ENCODE measurements around the gene TIMP2.
A peak's percentile ranks its signal among the peaks of the same experiment; 100 is the strongest.
"Not testable (repeated sequence)": the region's sequence is repeated elsewhere in the genome, so short reads cannot be mapped to it uniquely, and the experiment has no call there.

Gene TIMP2

GRCh38 chr17:78888941-78889518 lies 36.2 kb downstream of the TIMP2 start:
- no peak for DNase-seq (ENCODE audit: low spot score)

DNA sequence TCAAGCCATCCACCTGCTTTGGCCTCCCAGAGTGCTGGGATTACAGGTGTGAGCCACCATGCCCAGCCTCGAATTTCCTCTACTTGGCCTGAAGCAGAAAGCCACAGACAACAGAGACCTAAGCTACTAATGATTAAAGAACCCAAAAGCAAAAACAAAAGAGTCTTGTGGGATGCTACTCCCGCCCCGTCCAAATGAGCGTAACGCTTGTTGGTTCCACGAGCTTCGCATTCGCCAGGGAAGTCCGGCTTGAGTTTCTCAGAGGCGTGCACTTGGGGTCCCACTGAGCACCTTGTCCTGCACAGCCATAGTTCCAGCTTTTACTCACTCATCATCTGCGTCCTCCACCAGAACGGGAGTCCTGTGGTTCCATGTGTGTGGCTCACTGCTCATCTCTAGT lies 38.2 kb downstream of the TIMP2 start:
- DNase-seq (ENCODE audit: low spot score), result no peak

- no peak for DNase-seq (ENCODE audit: low spot score)
Measured at GRCh38 chr17:78885956-78886355, 39.2 kb downstream of the TIMP2 start.

DNA sequence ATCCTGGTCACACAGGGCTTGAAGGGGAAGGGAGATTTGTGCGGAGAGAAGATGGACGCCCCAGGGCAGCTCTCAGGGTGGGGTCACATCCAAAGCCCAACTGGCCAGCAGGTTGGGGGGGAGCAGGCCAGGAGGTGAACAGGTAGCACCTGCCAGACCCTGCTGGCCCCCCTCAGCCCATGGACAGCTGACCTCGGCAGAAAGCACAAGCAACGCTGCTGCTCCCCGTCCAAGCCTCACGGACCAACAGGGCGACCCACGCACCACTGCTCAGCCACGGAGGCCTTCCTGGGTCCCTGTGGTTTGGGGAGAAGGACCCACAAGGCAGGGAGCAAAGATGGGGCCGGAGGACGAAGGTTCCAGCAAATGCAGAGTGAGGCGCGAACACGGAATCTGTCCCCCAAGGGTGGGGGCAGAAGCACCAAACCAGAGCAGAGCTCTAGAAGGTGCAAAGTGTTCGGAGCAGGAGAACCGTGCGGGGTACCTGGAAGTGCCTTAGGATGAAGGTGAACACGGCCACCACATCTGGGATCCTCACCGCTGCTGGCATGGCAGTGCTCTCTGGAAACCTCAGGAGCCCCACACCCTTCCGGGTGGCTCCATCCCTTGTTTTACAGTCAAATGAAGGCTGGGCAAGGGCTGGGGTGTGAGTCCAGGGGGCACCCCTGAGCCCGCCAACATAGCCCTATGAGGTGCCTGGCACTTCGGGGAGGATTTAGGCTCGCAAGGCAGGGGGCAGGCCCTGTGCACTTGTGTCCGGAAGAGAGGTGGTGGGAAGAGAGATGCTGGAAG lies 40.1 kb downstream of the TIMP2 start:
- no peak for DNase-seq (ENCODE audit: low spot score)

DNA sequence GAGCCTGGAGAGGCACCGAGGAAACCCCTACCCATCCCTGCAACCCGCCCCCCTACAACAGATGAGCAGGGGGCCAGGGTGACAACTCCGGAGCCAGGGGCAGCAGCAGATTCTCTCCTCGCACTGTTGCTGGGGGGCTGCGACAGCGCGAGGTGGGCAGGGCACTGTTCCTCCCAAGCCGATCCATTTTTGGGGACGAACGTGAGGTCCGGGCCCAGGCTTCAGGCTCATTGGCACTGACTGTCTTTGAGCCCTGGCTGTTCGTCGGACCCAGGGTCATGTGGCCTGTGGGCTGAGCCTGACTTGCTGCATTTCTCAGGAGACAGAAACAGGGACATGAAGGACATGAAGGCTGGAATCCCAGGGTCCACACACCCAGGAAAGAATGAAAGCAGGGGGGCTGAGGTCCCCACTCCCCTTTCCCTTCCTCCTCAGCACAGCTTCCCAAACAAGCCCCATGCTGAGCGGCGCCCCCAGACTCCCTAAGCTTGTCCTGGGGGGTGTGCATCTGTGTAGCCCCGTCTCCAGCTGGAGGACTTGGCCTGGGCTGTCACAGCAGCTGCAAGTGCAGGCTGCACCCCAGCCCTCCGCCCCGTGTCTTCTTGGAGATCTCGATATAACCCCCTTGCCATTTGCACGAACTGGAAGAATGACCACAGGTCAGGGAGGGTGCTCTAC lies 40.9 kb downstream of the TIMP2 start:
- no peak for DNase-seq (ENCODE audit: low spot score)

DNA sequence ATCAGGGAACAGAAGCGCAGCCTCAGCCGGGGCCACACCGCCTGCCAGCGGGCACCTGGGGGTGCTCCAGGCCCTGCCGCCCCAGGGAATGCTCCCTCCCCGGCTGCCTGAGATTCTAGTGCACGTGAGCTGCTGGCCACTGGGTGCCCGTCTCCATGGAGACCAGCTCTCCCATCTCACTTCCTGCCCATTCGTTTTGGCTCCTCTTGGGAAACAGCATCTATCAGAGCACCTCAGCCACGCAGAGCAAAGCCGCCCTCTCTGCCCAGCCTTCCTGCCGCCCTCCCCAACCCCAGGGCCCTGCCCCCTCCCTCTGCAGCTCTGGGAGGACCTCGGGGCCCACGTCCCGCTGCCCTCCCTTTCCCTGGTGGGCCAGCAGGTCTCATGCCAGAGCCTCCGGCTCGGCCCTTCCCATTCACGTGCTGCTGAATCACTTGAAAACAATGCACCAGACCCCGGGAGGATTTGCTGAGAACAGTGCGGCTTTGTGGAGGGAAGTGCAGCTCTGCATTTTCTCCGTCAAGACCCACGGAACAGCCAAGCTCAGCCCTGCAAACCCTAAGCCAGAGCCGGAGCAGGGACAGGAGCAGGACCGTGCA lies 41.6 kb downstream of the TIMP2 start:
- DNase-seq (ENCODE audit: low spot score), result peak; percentile 40

- peak; percentile 35 for DNase-seq (ENCODE audit: low spot score)
Measured at GRCh38 chr17:78883089-78883532, 42.1 kb downstream of the TIMP2 start.

- no peak for DNase-seq (ENCODE audit: low spot score)
Measured at GRCh38 chr17:78882540-78883088, 42.6 kb downstream of the TIMP2 start.

- no peak for DNase-seq (ENCODE audit: low spot score)
Measured at GRCh38 chr17:78879635-78880186, 45.5 kb downstream of the TIMP2 start.

GRCh38 chr17:78878871-78879527 lies 46.2 kb downstream of the TIMP2 start:
- DNase-seq (ENCODE audit: low spot score), result no peak

GRCh38 chr17:78878261-78878660 lies 46.9 kb downstream of the TIMP2 start:
- no peak for DNase-seq (ENCODE audit: low spot score)

DNA sequence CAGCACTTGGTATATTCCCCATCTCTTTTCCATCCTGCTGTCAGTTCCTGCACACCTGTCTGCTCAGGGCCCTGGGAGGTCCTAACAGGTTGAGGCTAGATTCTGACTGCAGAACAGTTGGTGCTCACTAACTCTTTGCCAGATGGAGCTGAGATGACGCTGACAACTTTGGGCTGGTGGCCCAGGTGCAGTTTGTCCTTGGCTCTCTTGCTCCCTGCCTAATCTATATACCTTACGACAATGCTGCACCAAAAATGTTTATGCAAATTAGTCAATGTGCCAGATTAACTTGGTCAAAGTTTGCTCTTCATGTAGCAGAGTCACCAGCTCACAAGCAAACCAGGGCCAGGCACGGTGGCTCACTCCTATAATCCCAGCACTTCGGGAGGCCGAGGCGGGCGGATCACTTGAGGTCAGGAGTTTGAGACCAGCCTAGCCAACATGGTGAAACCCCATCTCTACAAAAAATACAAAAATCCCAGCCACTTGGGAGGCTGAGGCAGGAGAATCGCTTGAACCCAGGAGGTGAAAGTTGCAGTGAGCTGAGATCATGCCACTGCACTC lies 48.2 kb downstream of the TIMP2 start:
- not testable (repeated sequence) for DNase-seq (ENCODE audit: low spot score)

- no peak for DNase-seq (ENCODE audit: low spot score)
Measured at GRCh38 chr17:78876094-78876597, 49.0 kb downstream of the TIMP2 start.

DNA sequence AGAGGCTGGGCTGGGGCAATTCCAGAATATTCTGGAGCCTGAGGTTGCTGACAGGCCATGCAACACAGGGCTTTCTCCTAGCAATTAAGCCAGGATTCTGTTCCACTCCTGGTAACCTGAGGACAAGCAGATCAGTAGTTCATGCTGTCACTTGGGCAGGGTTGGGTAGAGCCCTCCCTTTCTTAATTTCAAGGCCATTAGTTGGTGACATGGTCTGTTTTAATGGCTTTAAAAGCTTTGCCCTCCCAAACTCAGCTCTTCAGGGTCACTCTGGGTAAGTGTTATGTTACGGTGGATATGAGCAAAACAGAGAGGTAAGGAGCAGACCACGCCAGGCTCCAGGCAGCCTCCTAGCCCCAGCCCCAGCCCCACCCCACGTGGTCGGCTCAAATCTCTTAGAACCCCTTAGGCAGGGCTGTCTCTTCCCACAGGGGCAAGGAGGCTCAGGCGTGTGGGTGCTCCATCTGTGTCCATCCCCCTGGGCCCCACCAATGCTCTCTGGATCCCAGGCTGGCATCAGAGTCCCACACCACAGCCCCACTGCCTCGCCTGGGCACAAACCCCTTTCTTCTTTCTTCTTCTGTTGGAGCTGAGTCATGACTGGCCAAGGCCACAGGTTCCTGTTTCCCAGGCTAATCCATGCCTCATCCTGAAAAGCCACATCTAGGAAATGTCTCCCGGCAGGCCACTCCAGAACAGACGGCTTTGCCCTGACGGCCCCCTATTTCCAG lies 49.7 kb downstream of the TIMP2 start:
- DNase-seq (ENCODE audit: low spot score), result no peak

DNA sequence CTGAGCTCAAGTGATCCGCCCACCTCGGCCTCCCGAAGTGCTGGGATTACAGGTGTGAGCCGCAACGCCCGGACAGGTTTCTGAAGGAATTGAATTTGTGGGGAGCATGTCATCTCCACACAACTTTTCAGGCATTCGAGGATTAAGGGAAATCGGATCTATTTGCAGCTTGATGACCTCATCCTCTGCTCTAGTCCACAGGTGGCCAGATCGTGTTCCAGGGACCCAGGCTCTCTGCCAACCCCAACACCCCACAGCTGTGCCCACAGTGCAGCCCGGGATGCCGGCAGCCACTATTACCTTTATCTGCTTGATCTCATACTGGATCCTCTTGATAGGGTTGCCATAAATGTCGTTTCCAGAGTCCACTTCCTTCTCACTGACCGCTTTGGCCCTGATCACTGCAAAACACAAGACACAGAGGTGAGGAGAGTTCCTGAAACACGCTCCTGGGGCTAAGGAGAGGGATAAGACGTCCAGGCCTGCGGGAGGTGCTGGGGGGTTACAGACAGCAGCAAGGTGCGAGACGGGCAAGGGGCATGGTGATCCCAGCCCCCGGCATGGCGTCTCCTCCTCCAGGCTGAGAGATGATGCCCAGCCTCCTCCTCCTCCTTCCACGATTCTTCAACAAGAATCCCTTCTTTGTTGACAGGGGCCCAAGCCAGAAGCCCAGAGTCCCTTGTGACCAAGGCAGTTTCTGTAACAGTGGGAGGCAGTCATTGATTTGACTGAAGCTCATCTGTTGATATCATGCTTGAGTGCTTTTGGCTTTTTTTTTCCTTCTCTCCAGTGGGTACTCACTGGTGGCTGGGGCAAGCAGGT lies 51.5 kb downstream of the TIMP2 start:
- no peak for DNase-seq (ENCODE audit: low spot score)

GRCh38 chr17:78872486-78872885 lies 52.7 kb downstream of the TIMP2 start:
- no peak for DNase-seq (ENCODE audit: low spot score)

DNA sequence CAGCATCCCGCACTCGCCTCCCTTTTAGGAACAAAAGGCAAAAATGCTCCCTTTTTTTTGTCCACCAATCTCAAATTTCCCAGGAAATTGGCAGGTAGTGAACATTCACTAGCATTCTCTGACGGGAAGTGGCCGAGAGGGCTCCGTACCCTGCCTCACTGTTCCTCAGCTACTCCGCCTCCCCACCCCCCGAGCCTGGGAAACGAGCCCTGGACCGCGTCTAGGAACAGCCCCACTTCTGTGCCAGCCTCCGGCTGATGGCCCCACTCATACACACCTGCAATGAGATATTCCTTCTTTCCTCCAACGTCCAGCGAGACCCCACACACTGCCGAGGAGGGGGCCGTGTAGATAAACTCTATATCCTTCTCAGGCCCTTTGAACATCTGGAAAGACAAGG lies 54.6 kb downstream of the TIMP2 start:
- DNase-seq (ENCODE audit: low spot score), result no peak

- no peak for DNase-seq (ENCODE audit: low spot score)
Measured at GRCh38 chr17:78868391-78868790, 56.8 kb downstream of the TIMP2 start.

DNA sequence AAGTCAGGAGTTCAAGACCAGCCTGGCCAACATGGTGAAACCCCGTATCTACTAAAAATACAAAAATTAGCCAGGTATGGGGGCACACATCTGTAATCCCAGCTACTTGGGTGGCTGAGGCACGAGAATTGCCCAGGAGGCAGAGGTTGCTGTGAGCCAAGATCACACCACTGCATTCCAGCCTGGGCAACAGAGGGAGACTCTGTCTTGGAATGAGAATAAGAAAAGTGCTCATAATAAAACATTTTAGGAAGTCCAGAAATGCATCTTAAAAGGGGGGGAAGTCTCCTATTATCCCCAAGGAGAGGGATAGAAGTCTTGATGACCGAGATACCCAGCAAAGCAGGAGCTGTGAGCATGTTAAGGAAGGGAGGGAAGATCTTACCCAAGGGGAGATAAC lies 58.1 kb downstream of the TIMP2 start:
- not testable (repeated sequence) for DNase-seq (ENCODE audit: low spot score)

Measured in RKO (cell line).